KG1 (cell line): ENCODE measurements around the gene TERT.
"Not testable (repeated sequence)": the region's sequence is repeated elsewhere in the genome, so short reads cannot be mapped to it uniquely, and the experiment has no call there.

ENCODE experiments used
- DNase-seq: peaks from one replicate; lab custom pipeline; 2025; lab: John Stamatoyannopoulos, UW

TERT gene

DNA sequence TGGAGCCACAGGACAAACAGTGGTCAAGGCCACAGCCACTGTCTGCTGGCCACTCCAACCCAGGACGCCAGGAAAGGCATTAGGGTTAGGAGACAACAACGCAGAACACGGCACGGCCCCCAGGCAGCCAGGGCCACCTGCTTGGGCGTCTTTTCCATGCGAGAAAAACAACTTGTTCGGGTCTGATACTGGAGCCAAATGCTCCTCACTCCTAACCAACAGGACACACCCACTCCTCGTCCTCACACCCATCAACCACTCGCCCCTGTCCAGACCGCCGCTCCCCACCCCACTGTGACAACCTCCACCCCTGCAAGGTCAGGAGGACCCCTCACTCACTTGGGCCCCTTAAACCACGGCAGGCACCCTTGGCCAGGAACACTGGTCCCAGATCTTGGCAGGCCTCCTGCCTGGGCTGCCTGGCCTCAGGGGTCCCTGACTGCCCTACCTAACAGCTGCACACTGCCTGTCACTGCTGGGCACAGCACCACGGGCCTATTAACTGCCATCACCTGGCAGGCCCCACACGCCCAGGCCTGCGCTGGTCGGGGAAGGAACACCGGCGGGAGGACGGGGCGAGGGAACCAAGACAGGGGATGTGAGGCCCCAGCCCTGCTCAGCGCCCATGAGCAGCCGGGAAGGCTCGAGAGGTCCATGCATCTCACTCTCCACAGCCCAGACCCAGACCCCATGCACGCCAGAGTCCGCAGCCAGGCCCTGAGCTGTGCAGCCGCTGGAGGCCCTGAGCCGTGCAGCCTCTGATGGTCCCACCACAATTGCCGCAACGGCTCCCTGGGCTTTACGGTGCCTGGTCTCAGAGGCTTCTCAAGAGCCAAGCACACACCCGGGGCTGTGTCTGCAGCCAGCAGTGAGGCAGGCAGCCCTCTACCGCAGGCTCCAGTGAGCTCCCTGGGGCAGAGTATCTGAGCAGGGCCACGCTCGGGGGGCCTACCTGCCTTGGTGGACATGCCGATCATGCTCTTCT, 36.3 kb upstream of the TERT start:
- DNase-seq: no peak

GRCh38 chr5:1330146-1330846, 35.4 kb upstream of the TERT start:
- DNase-seq: no peak

GRCh38 chr5:1329111-1329579, 34.3 kb upstream of the TERT start:
- no peak for DNase-seq

- not testable (repeated sequence) for DNase-seq
Measured at GRCh38 chr5:1328237-1329110, 33.6 kb upstream of the TERT start.

DNA sequence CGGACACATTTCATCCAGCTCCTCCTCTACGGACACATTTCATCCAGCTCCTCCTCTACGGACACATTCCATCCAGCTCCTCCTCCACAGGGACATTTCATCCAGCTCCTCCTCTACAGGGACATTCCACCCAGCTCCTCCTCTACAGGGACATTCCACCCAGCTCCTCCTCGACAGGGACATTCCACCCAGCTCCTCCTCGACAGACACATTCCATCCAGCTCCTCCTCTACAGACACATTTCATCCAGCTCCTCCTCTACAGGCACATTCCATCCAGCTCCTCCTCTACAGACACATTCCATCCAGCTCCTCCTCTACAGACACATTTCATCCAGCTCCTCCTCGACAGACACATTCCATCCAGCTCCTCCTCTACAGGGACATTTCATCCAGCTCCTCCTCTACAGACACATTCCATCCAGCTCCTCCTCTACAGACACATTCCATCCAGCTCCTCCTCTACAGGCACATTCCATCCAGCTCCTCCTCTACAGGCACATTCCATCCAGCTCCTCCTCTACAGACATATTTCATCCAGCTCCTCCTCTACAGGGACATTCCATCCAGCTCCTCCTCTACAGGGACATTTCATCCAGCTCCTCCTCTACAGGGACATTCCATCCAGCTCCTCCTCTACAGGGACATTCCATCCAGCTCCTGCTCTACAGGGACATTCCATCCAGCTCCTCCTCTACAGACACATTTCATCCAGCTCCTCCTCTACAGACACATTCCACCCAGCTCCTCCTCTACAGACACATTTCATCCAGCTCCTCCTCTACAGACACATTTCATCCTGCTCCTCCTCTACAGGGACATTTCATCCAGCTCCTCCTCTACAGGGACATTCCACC, 32.3 kb upstream of the TERT start:
- not testable (repeated sequence) for DNase-seq

DNA sequence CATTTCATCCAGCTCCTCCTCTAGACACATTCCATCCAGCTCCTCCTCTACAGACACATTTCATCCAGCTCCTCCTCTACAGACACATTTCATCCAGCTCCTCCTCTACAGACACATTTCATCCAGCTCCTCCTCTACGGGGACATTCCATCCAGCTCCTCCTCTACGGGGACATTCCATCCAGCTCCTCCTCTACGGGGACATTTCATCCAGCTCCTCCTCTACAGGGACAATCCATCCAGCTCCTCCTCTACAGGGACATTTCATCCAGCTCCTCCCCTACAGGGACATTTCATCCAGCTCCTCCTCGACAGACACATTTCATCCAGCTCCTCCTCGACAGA, 31.6 kb upstream of the TERT start:
- DNase-seq: not testable (repeated sequence)

DNA sequence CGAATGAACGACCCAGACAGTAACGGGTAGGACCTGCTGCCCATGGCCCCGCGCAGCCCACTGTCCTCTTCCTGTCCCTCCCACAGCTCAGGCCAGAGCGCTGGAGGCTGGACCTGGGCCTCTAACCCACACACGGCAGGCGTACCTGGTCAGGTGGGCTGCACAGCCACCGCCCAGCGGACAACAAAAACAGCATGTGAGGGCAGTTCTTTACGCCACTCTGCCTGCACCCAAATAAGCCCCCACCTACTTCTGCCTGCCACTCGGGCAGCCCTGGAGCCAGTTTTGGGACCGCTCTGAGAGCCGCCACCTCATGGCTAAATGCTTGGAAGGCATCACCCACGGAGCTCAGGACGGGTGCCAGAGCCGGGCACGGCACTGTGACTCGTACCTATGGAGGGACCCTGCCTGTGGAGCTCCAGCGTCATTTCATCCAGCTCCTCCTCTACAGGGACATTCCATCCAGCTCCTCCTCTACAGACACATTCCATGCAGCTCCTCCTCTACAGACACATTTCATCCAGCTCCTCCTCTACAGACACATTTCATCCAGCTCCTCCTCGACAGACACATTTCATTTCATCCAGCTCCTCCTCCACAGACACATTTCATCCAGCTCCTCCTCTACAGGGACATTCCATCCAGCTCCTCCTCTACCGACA, 31.1 kb upstream of the TERT start:
- DNase-seq: no peak

- DNase-seq: no peak
Measured at GRCh38 chr5:1325191-1325741, 30.4 kb upstream of the TERT start.

GRCh38 chr5:1324719-1325190, 29.9 kb upstream of the TERT start:
- DNase-seq: no peak

- no peak for DNase-seq
Measured at GRCh38 chr5:1324301-1324700, 29.4 kb upstream of the TERT start.

- DNase-seq: no peak
Measured at GRCh38 chr5:1323803-1324173, 28.9 kb upstream of the TERT start.

GRCh38 chr5:1322955-1323802, 28.3 kb upstream of the TERT start:
- DNase-seq: no peak

- DNase-seq: no peak
Measured at GRCh38 chr5:1322036-1322900, 27.4 kb upstream of the TERT start.

DNA sequence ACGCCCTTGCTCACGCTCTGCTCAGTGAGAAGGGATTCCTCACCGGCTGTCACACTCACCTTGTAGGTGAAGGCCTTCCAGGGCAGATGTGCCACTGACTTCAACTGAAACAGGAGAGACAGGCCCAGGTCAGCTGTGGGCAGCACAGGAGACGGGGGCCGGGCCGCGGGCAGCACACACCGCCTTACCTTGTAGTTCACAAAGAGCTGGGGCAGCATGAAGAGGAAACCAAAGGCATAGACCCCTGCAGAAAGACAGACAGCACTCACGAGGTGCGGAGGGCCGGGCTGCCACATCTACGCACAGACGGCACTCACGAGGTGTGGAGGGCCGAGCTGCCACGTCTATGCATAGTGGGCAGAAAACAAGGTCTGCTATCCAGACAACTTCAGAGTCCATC, 26.7 kb upstream of the TERT start:
- no peak for DNase-seq

DNA sequence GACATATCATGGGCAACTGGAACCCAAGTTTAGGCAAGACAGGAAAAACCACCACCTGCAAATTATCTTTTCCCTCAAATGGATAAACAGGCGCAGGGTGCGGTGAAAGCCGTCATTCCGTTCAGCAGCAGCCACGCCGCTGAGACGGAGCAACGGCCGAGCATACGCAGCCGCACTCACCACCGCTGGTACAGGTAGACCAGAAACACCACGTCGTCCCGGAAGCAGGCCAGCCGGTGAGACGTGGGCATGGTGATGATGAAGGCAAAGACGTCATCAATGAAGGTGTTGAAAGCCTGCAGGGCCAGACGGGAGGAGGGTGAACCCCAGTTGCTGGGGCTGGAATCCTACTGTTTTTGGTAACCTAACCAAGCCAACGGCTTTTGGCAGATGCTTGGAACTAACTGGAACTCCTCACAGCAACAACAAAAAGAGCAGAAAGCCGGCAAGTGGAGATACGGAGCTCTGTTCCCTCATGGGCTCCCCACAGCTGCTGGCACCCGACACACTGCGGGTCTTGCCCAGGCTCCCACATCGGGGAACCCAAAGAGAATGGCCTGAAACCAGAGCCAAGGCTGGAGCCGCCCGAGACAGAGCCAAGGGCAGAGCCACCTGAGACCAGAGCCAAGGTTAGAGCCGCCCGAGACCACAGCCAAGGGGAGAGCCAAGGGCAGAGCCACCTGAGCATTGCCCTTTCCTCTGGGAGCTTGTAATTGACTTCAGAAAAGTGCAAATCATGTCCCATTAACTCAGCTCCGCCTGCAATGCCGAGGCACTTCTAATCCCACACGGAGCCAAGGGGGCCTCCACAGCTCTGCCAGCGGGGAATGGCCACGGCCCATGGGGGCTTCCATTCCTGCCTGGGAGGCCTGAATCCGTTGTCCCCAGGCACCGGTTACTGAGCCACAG, 25.8 kb upstream of the TERT start:
- no peak for DNase-seq

GRCh38 chr5:1319436-1320256, 24.8 kb upstream of the TERT start:
- DNase-seq: no peak
